GM23338 (cell line): ENCODE results near the gene RAET1G. TPM values are rescaled to one million over a fixed set of nuclear protein-coding genes. Genes with fewer than 3 reads are reported as not detected.

Experiments used
- EZH2phosphoT487 ChIP-seq: fragments of 200-600 bp; sonication (generic); IDR thresholded peaks from one replicate; pipeline ENCODE4 v1.8.1; 2018; ENCODE audit warnings: antibody characterized with exemption; ENCODE audit not compliant: unreplicated experiment
- JUNB ChIP-seq: IDR thresholded peaks from one replicate; pipeline ENCODE4 v1.6.1; 2016; ENCODE audit warnings: antibody characterized with exemption; ENCODE audit not compliant: unreplicated experiment
- POLR2AphosphoS5 ChIP-seq: IDR thresholded peaks from 2 replicates; pipeline ENCODE4 v1.6.1; 2016; ENCODE audit warnings: antibody characterized with exemption, low read depth
- REST ChIP-seq: IDR thresholded peaks from one replicate; pipeline ENCODE4 v1.6.1; 2018; ENCODE audit warnings: antibody characterized with exemption; ENCODE audit not compliant: unreplicated experiment
- STAT1 ChIP-seq: IDR thresholded peaks from one replicate; pipeline ENCODE4 v1.6.1; 2016; ENCODE audit warnings: antibody characterized with exemption; ENCODE audit not compliant: unreplicated experiment
- ZNF331 ChIP-seq: fragments of 250-450 bp; sonication (Bioruptor Pico); IDR thresholded peaks from 2 replicates; pipeline ENCODE4 v1.5.0; 2020; ENCODE audit warnings: low read depth, mild to moderate bottlenecking, moderate library complexity
- ZNF462 ChIP-seq: fragments of 250-450 bp; sonication (Bioruptor Pico); IDR thresholded peaks from 2 replicates; pipeline ENCODE4 v1.5.0; 2020; ENCODE audit warnings: mild to moderate bottlenecking, moderate library complexity
- polyA plus RNA-seq: library from polyadenylated mRNA; unstranded; fragments of >200 nt; fragmentation: Nextera tagmentation; extraction: Ambion mirVana; gene quantifications from 2 replicates; pipeline ENCODE4 v1.2.1, GENCODE V29; 2016
- total RNA-seq: library from RNA; depleted of rRNA; stranded (reverse); fragments of >200 nt; shearing (Covaris generic); gene quantifications from 2 replicates; pipeline ENCODE4 v1.2.3, GENCODE V29; 2014

Gene RAET1G
- total and polyA plus RNA-seq, 2 experiments from 2014 or later = not detected

GRCh38 chr6:149885888-149886287 lies 37.0 kb downstream of the RAET1G start (continued):
- TF ChIP-seq ZNF462 = no peak
- TF ChIP-seq ZNF331 (CRISPR knock-in tag) = no peak
- TF ChIP-seq STAT1 = no peak
- no peak for TF ChIP-seq JUNB
- TF ChIP-seq POLR2AphosphoS5 = no peak
- TF ChIP-seq EZH2phosphoT487 = no peak
- no peak for TF ChIP-seq REST
